HAP-1 (cell line): ENCODE results near the gene STAT4.

Source experiments
- DNase-seq, 2 experiments: peaks; one replicate each; pipeline ENCODE4 v3.0.0-alpha.2; 2016 to 2020; ENCODE audit warnings: low spot score in 2 of 2
- H3K27me3 ChIP-seq: fragments of 250-450 bp; sonication (Bioruptor Pico); 2 replicates; pipeline ENCODE4 v1.5.1; 2020; ENCODE audit warnings: low read depth, mild to moderate bottlenecking, moderate library complexity
- H3K36me3 ChIP-seq: fragments of 250-450 bp; sonication (Bioruptor Pico); replicated peaks from 2 replicates; pipeline ENCODE4 v1.5.1; 2020; ENCODE audit warnings: mild to moderate bottlenecking
- H3K4me1 ChIP-seq: fragments of 250-450 bp; sonication (Bioruptor Pico); 2 replicates; pipeline ENCODE4 v1.5.1; 2020; ENCODE audit warnings: mild to moderate bottlenecking
- H3K4me3 ChIP-seq: fragments of 250-450 bp; sonication (Bioruptor Pico); 2 replicates; pipeline ENCODE4 v1.5.1; 2020; ENCODE audit warnings: mild to moderate bottlenecking, moderate library complexity
- H3K9me3 ChIP-seq: fragments of 250-450 bp; sonication (Bioruptor Pico); 2 replicates; pipeline ENCODE4 v1.5.1; 2020; ENCODE audit warnings: mild to moderate bottlenecking, moderate library complexity
- in situ Hi-C: fragments of 300-500 bp; cut with MboI; formaldehyde crosslinking; loops from 3 replicates; pipeline ENCODE4 v1.14.3; 2020; ENCODE audit warnings: low sequenced_read_pairs, inconsistent platforms, mixed read lengths

The STAT4 gene

GRCh38 chr2:190982262-190983034 lies 168.3 kb downstream of the STAT4 start:
- no peaks in the 10 kb centered on the region for H3K4me1 ChIP-seq
- H3K9me3 ChIP-seq = no peaks in the 10 kb centered on the region
- no peak overlapping the region for H3K4me3 ChIP-seq
- no peak for DNase-seq
- in situ Hi-C loops = no loop called here
- no peaks in the 10 kb centered on the region for H3K27me3 ChIP-seq
- peaks cover 71% of the 10 kb centered on the region for H3K36me3 ChIP-seq

GRCh38 chr2:190981733-190982132 lies 169.1 kb downstream of the STAT4 start:
- DNase-seq = no peak
- in situ Hi-C loops = no loop called here
- Histone ChIP-seq H3K36me3 (peaks cover 74% of the 10 kb centered on the region), H3K4me3 (no peak overlapping the region), H3K9me3 (no peaks in the 10 kb centered on the region), H3K4me1 (no peaks in the 10 kb centered on the region), H3K27me3 (no peaks in the 10 kb centered on the region)

- Histone ChIP-seq H3K4me3 (no peak overlapping the region), H3K9me3 (no peaks in the 10 kb centered on the region), H3K27me3 (no peaks in the 10 kb centered on the region), H3K36me3 (peaks cover 74% of the 10 kb centered on the region), H3K4me1 (no peaks in the 10 kb centered on the region)
- DNase-seq = no peak
- in situ Hi-C loops = no loop called here
Measured at GRCh38 chr2:190981333-190981732, 169.5 kb downstream of the STAT4 start.

GRCh38 chr2:190980630-190981209 lies 170.1 kb downstream of the STAT4 start:
- no peaks in the 10 kb centered on the region for H3K4me1 ChIP-seq
- H3K27me3 ChIP-seq = no peaks in the 10 kb centered on the region
- H3K36me3 ChIP-seq = peaks cover 79% of the 10 kb centered on the region
- no peak for DNase-seq
- in situ Hi-C loops = no loop called here
- H3K4me3 ChIP-seq = no peak overlapping the region
- H3K9me3 ChIP-seq = no peaks in the 10 kb centered on the region

GRCh38 chr2:190979906-190980629 lies 170.7 kb downstream of the STAT4 start:
- peaks cover 83% of the 10 kb centered on the region for H3K36me3 ChIP-seq
- no peak for DNase-seq
- in situ Hi-C loops = no loop called here

More at GRCh38 chr2:190979906-190980629, 170.7 kb downstream of the STAT4 start:
- no peaks in the 10 kb centered on the region for H3K27me3 ChIP-seq
- H3K9me3 ChIP-seq = no peaks in the 10 kb centered on the region
- no peaks in the 10 kb centered on the region for H3K4me1 ChIP-seq
- no peak overlapping the region for H3K4me3 ChIP-seq
